GM19438 (cell line): ENCODE results near the gene KIRREL3.

Experiments
- ATAC-seq: cut with Tn5 transposase; IDR thresholded peaks from one replicate; pipeline ENCODE4 v1.9.1; 2021; ENCODE audit warnings: low read depth; ENCODE audit not compliant: unreplicated experiment

KIRREL3 gene

DNA sequence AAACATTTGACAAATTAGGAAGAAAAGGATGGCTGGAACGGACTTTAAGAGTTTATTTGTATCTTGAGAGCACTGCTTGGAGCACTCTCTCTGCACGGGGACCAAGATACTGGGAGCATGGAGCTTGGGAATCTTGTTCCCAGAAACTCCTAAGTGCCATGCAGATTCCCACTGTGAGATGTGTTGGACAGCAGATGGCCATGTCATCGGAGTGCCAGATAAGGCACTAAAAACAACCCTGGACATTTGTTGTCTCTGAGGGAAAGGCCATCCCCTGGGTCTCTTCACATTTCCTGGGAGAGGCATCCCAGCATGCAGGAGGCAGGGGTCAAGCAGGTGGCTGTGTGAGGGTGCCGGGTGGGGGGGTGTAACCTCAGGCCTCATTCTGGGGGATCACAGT is 2.9 kb downstream of the KIRREL3 start:
- no peak for ATAC-seq

- ATAC-seq: no peak
These were observed 3.4 kb downstream of the KIRREL3 start for GRCh38 chr11:126997196-126997595.

DNA sequence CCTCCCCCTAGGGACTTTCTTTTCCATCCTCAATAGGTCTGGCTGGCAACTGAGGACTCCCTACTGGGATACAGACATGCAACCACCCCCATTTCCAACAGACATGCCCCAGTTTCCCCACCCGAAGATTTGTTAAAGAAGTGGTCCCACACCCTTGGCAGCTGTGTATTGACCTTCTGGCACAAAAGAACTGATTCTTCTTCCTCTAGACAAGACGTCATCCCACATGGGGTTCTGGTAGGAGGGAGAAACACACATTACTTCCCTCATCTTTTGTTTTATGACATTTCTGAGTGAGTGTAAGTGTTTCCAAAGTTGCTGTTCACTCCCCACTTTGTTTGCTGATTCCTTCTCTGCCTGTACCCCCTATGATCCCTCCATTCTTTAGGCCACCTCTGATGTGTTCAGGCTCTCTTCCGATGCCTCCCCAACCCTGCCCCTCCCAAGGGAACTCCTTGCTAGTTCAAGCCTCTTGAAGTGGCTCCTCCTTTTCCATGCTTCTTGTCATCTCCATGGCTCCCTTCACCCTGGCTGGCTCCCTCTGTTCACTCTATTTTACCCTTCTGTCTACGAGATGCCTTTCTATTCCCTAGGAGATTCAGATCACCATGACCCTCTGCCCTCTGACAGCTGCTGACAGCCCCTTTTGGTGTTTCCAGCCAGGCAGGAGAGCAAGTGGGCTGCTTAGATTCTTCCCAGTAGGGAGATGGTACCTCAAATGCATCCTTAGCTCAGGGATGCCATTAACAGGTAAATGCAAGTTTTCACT is 4.3 kb downstream of the KIRREL3 start:
- ATAC-seq: no peak

GRCh38 chr11:126993599-126993998 is 7.0 kb downstream of the KIRREL3 start:
- ATAC-seq: no peak

GRCh38 chr11:126992804-126993111 is 7.8 kb downstream of the KIRREL3 start:
- no peak for ATAC-seq

DNA sequence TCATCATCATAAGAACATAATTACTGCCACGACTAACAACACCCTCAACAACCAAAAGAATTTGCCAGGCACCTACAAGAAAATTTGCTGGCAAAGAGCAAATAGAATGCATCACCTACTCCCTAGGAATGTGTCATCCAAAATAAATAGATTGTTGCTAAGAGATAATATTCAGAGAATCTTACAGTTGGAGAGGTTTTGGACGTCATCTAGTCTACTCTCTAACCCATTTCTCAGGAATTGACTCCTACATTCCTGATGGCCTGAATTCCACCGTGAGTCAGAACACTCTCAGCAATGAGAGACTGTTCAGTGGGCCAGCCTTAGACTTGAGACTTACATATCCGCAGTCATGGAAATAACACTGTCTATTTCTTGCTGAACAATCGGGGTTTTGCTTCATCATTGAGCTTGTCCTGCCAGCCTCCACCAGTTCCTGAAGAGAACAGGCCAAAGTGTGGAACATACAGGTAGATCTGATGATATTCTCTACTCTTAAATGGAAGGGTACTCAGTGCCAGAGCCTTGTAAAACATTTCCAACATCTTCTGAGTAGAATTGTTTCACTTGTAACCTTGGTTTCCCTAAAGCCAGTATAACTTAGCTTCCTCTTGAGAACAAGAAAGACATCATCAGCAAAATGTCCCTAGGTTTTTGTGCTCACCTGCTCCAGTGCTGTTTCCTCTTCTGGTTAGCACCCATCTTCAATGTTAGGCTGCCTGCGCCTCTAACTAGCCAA is 8.3 kb downstream of the KIRREL3 start:
- ATAC-seq: no peak

DNA sequence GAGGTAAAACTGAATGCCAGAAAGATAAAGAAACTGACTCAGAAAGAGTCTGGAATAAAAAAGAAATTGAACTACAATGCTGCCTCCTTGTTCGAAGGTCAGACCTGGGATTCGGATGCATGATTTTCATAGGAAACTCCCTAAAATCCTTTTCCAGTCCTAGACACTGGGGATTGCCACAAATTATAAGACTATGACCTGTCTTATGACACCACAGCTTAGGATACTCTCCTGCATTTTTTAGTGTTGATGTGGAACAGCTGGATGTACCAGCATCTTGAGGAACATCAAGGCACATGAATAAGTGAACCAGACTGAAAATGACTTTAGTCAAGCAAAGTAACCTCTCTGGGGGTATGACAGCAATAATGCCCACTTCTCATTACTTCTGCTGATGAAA is 9.0 kb downstream of the KIRREL3 start:
- no peak for ATAC-seq

DNA sequence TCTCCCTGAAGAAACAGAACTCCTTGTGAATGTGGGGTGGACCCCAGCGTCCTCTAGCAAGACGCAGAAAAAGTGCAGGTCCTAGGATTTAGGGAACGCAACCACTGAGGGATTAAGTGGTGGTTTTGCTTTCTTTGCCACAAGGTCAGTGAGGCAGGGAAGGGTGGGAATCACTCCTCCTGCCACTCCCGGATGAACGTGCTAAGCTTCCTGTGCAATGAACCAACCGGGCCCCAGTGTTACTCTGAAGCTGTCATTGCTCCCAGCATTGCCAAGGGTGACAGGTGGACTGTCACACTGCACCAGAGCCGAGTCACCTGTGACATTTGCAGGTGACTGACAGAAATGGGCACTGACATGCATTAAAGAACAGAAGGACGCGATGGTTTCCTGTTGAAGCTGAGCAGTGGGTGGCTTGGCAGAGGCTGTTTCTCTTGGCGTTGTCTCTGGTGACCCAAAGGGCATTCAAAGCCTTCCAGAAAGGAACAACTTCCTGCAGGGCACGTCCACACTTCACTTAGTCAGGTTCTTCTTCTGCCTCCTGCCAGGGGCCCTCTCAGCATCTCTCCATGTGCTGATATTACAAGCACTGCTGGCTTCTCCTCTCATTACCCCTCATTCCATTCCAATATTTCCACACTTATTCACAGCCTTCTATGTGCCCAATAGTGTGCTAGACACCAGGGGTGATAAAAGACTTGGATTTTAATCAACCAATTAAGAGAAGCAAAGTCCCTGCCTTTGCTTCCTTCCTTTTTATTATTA is 9.7 kb downstream of the KIRREL3 start:
- no peak for ATAC-seq

DNA sequence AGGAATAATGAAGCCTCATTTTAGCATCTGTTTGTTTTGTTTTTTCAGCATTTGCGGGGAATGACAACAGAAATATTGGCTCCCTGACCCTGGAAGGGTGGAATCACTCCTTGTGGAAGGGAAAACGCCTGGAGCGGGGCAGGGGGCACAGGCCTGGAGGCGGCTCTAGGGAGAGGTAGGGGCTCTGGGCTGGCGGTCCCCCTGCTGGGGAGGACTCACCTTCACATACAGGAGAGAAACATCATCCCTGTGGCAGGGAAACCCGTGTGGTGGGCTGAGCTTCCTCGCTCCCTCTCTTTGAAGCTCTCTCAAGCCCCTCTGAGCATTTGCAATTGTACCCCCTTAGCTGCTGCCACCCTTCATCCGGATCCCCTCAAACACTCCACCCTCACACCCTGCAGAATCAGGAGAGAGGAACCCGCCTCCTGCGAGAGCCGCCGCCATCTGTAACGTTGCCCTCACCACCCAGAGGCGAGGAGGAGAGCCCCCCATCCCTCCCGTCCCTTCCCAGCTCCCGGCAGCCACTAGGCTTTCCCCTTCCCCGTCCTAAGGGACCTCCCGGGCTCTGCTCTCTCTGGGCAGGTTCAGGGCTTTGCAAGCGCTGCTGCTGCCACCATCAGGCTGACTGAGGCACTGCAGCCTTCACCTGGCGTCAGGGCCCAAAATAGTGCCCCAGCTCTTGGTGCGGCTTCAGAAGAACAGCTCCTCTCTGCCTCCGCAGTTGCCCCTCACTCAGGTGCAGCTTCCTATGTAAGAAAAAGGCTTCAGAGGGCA is 10.4 kb downstream of the KIRREL3 start:
- peak; percentile 88 for ATAC-seq

DNA sequence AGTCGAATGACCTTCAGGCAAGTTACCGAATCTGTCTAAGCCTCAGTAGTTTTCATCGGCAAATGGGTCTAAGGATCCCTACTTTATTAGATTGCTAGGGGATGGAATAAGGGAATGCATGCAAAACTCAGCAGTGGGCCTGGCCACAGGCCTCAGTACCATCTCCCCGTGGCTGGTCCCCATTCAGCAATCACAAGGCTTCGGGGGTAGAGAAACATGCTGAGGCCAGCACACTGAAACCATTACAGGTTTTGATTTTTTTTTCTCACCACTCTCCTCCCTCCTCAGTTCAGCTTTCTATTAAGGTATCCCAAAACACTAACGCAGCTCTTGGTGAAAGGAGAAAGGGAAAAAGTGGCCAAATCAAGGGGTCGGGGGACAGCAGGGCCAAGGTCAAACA is 11.9 kb downstream of the KIRREL3 start:
- ATAC-seq: no peak

DNA sequence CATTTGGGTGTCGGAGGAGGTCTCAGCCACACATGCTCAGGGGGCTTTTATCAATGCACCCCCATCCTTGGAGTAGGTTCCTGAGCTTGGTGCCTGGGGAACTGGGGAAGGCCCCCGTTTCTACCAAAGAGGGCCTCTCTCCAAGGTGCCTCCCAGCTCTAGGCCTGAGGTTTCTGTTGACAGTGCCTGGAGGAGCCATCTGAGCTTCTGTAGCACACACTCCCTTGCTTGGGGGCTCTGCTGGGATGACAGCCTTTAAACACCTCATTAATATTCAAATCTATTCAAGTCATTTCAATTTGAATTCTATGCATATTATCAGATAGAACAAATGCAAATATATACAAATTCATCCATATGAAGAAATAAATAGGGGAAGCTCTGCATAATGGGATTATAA is 18.9 kb downstream of the KIRREL3 start:
- ATAC-seq: no peak

DNA sequence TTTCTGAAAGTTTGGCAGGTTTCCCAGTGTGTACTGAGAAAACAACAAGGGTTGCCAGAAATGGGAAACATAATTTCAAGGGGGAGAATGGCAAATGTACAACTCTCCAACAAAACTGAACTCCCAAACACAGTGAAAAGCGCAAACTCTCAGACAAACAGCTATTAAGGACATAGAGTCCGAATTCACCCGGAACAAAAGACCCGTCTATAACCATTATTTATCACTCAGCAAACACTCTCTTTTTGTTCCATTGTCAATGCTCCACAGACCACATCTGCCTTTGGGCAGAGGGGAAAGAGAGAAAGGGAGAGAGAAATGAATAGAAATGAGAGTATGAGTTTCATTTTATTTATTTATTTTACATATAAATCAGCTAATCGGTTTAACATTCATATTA is 21.7 kb downstream of the KIRREL3 start:
- no peak for ATAC-seq

GRCh38 chr11:126978165-126978564 is 22.4 kb downstream of the KIRREL3 start:
- ATAC-seq: no peak

DNA sequence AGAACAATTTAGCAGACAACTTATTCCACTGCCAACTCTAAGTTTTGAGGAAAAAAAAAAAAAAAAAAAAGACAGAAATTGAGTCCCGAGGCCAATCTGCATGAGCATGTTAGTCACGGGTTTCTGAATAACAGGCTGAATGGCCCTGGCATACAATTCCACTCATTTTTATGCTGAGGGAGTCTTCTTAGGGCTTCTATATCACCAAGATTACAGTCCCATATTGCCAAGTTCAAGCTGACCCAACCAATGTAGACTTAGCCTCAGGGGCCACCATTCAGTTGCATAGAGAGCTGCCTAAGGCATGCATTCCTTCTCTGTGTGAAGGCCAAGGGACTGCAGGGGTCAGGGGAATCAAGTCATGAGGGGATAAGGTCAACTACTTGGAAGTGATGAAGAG is 27.5 kb downstream of the KIRREL3 start:
- no peak for ATAC-seq

- ATAC-seq: no peak
These were observed 29.3 kb downstream of the KIRREL3 start for GRCh38 chr11:126971305-126971704.

DNA sequence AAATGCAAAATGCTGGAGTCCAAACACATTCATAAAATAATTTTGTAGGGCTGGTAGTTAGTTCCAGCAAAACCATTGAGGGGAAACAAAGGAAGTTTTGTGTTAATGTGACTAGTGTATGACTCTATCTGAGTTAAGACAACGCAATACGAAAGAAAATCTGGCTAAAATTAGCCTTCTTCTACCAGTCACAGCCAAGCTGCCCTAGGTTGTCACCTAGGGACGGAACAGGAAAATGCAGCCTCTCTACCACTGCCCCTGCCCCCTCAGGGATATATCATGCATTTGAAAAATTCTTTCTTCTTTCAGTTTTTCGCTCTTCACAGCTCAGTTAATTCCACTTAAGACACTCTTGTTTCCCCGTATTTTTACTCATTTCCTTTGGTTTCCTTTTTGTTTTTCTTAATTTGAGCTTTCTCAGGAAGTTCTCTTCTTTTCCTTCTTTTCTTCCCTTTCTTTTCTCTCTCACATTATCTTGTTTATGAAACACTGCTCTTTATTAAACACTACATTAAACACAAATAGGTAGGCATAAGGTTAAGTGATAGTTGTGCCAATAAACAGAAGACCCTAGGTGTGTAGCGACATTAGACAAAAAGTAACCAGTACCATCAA is 30.6 kb downstream of the KIRREL3 start:
- ATAC-seq: no peak

DNA sequence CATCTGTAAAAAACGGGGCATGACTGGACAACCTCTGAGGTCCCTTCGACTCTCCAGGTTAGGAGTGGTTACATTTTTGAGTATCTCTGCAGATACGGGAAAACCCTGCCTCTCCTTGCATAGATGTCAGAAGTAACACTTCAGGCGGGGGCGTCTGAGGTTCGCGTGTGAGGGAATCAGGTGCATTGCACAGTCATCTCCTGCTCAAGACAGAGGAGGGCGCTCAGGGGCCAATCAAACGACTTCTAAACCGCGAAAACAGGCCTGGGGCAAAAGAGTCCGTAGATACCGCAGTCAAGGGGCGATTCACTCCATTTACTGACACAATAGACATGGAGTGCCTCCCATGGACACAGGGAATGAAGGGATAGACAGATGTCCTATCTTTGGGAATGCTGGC is 31.7 kb downstream of the KIRREL3 start:
- ATAC-seq: no peak

- ATAC-seq: no peak
These were observed 35.2 kb downstream of the KIRREL3 start for GRCh38 chr11:126965331-126965730.

GRCh38 chr11:126963603-126964363 is 36.8 kb downstream of the KIRREL3 start:
- ATAC-seq: no peak

- no peak for ATAC-seq
These were observed 37.5 kb downstream of the KIRREL3 start for GRCh38 chr11:126963115-126963514.
